Colonic mucosa (tissue), 4 donors: Measurements from ENCODE around the gene PTPRM. TPM values are rescaled to one million over a fixed set of nuclear protein-coding genes. Genes with fewer than 3 reads are reported as not detected.

Experiments
- DNase-seq: peaks from one replicate; pipeline ENCODE4 v3.0.0-alpha.2; 2020
- H3K27ac ChIP-seq: fragments of 200-600 bp; one replicate; pipeline ENCODE4 v1.8.0; 2021
- H3K27me3 ChIP-seq: fragments of 200-600 bp; one replicate; pipeline ENCODE4 v1.8.0; 2021
- H3K36me3 ChIP-seq: fragments of 200-600 bp; one replicate; pipeline ENCODE4 v1.8.0; 2021
- H3K4me1 ChIP-seq: fragments of 200-600 bp; one replicate; pipeline ENCODE4 v1.8.0; 2021; ENCODE audit warnings: mild to moderate bottlenecking
- H3K4me3 ChIP-seq: fragments of 200-600 bp; one replicate; pipeline ENCODE4 v1.8.0; 2021
- H3K9ac ChIP-seq, 2 donors: one replicate each; pipeline ENCODE4 v1.7.0; 2013; ENCODE audit warnings: control low read depth in 2 of 2, low read depth in 2 of 2, low read length in 2 of 2
- H3K9me3 ChIP-seq: fragments of 200-600 bp; one replicate; pipeline ENCODE4 v1.8.0; 2021
- intact Hi-C: fragments of 100-400 bp; cut with DNase I; formaldehyde crosslinking; loops from one replicate; pipeline ENCODE4 v1.14.1; 2022
- total RNA-seq, 2 donors: library from RNA; stranded (reverse); fragmentation: NEBNext Ultra II Directional in 1 of 2; extraction: Animal tissue kit (Norgen Biotek cat#: 25700) in 1 of 2; gene quantifications; one replicate each; pipeline ENCODE4 v1.2.1, GENCODE V29; 2021
- TF ChIP-seq, protein P1 (sequence below): fragments of 200-600 bp; IDR thresholded peaks from one replicate; pipeline ENCODE4 v1.8.0; 2022; ENCODE audit warnings: antibody characterized with exemption, mild to moderate bottlenecking
- donor health status: healthy.
- donor health status: DM: no; HTN: no; CAD: no.
- donor health status: DM: no; HTN: no; CAD: no.

Gene PTPRM
- total RNA-seq, 2 donors from 2014 or later: 8.1 to 13.9 TPM

DNA sequence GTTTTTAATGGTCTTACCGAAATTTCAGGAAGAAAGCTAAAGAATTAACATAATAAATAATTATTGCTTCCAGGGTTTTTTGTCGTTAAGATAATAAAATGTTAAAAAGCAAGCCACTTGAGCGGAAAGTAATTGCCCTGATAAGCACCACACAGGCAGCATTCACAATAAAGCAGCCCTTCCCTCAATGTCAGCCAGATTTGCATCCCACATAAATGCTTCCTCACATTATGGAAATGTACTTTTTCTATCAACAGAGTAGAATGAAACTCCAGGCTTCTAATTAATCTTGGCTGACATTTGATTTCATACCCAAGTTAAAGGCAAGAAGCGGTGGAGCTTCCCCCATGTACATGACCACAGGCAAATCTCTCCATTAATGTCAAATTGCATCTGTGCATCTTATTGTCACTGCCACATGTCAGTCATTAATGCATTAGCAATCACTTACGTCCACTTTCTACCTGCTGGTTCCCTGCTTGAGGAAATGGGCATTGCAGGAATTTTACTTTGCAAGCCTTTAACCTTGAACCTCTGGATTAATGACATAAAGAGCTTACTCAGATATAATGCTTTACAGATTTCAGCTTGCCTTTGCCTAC is 26.2 kb downstream of the PTPRM start:
- H3K4me3 ChIP-seq: no peak overlapping the region

DNA sequence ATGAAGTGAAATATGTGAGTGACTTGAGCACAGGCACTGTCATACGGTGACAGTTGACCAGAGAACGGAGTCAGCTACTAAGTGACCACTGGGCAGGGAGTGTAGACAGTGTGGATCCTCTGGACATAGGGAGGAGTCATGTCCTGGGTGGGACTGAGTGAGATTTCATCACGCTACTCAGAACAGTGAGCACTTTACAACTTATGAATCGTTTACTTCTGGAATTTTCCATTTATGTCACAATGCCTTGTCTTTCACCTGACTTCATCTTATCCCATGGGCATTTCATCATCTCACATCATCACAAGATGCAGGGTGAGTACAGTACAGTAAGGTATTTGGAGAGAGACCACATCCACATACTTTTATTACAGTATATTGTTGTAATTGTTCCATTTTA is 29.0 kb downstream of the PTPRM start:
- Histone ChIP-seq H3K4me3 (no peak overlapping the region), H3K9me3 (no peaks in the 10 kb centered on the region), H3K27ac (no peak overlapping the region), H3K36me3 (no peaks in the 10 kb centered on the region), H3K4me1 (no peaks in the 10 kb centered on the region), H3K27me3 (no peaks in the 10 kb centered on the region), H3K9ac (no peak overlapping the region)
- TF ChIP-seq, protein P1, sequence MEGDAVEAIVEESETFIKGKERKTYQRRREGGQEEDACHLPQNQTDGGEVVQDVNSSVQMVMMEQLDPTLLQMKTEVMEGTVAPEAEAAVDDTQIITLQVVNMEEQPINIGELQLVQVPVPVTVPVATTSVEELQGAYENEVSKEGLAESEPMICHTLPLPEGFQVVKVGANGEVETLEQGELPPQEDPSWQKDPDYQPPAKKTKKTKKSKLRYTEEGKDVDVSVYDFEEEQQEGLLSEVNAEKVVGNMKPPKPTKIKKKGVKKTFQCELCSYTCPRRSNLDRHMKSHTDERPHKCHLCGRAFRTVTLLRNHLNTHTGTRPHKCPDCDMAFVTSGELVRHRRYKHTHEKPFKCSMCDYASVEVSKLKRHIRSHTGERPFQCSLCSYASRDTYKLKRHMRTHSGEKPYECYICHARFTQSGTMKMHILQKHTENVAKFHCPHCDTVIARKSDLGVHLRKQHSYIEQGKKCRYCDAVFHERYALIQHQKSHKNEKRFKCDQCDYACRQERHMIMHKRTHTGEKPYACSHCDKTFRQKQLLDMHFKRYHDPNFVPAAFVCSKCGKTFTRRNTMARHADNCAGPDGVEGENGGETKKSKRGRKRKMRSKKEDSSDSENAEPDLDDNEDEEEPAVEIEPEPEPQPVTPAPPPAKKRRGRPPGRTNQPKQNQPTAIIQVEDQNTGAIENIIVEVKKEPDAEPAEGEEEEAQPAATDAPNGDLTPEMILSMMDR: no peak
- DNase-seq: no peak
- intact Hi-C loops: no loop called here

More for the DNA sequence above, 26.2 kb downstream of the PTPRM start:
- no peak overlapping the region for H3K9ac ChIP-seq
- no peak for DNase-seq
- no peaks in the 10 kb centered on the region for H3K4me1 ChIP-seq
- H3K27ac ChIP-seq: no peak overlapping the region
- intact Hi-C loops: no loop called here
- H3K36me3 ChIP-seq: no peaks in the 10 kb centered on the region
- no peaks in the 10 kb centered on the region for H3K9me3 ChIP-seq
- TF ChIP-seq, protein P1: no peak
- no peaks in the 10 kb centered on the region for H3K27me3 ChIP-seq

DNA sequence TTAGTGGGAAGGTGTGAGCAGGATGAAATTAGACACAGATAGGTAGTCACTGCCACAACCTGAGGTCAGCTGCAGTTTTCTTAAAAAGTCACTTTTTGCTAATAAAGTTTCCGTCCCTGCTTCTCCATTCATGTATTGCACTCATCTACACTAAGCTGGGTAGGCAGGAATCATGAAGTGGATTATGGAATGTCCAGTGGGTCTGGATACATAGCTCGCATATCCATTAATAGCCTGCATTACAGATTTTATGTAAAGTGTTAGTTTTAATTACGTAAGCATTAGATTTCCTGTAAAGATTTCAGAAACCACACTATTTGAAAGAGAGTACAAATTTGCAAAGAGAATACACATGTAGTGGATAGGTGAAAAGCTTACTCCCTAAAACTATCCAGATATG is 30.4 kb downstream of the PTPRM start:
- Histone ChIP-seq H3K9me3 (no peaks in the 10 kb centered on the region), H3K36me3 (no peaks in the 10 kb centered on the region), H3K4me1 (no peaks in the 10 kb centered on the region), H3K9ac (no peak overlapping the region), H3K27ac (no peak overlapping the region), H3K4me3 (no peak overlapping the region), H3K27me3 (no peaks in the 10 kb centered on the region)
- intact Hi-C loops: no loop called here
- TF ChIP-seq, protein P1: no peak
- DNase-seq: no peak

DNA sequence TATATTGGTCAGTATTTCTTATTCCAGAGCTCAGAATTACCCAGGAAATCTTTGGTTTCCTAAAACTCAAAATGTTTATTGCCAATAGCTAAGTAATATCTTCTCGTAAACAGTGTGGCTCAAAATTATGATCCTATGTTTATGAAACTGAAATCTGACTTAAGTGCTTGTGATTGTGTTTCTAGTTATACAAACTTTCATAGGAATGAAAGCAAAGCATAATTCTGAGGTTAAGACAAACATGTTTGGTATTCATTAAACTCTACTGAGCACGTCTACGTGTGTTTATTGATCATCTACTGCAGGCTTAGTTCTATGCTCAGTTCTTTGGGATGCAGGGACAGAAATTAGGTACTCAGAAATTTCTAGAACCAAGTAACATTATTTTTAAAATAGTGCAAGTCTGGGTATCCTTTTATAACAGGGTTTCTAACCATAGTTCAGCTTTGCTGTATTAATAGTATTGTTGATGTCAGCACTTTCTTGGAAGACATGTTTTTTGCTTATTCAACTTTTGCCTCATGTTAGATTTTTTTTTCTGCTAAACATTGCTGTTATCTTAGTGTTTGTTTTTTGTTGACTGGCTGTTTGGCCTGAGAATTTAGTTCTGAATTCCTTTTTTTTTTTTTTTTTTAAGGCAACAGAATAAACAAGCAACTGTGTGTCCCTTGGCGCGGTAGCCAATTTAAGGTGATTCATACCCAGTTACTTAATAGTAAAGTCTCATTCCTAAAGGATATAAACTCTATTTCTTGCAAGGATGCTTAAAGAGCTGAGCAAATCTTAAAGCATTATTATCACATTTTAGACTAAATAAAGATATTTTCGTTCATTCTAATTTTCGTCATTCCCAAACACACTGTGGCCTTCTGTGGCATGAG is 31.3 kb downstream of the PTPRM start:
- no peaks in the 10 kb centered on the region for H3K4me1 ChIP-seq
- H3K9me3 ChIP-seq: no peaks in the 10 kb centered on the region
- no peak overlapping the region for H3K27ac ChIP-seq
- no peaks in the 10 kb centered on the region for H3K27me3 ChIP-seq
- no peaks in the 10 kb centered on the region for H3K36me3 ChIP-seq
- TF ChIP-seq, protein P1: no peak
- no peak overlapping the region for H3K9ac ChIP-seq
- no peak for DNase-seq
- intact Hi-C loops: no loop called here
- no peak overlapping the region for H3K4me3 ChIP-seq

DNA sequence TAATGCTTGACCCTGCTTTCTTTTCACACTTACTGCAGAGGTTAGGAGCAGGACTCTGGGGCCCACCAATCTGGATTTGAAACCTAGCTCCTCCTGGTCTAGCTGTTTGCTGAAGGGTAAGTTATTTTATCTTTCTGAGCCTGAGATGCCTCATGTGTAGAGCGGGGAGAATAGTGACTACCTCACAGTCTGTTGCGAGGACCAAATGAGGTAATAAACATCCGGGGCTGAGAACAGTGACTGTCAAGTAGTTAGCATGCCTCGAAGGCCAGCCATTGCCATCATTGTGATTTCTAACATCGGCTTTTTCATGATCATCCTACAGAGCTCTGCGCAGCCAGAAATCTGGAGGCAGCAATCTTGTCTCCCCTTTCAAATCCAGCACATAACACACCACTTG is 32.9 kb downstream of the PTPRM start:
- TF ChIP-seq, protein P1: no peak
- H3K36me3 ChIP-seq: no peaks in the 10 kb centered on the region
- no peaks in the 10 kb centered on the region for H3K27me3 ChIP-seq
- intact Hi-C loops: no loop called here
- H3K4me3 ChIP-seq: no peak overlapping the region
- no peak for DNase-seq
- H3K9me3 ChIP-seq: no peaks in the 10 kb centered on the region
- H3K27ac ChIP-seq: no peak overlapping the region
- H3K4me1 ChIP-seq: no peaks in the 10 kb centered on the region
- no peak overlapping the region for H3K9ac ChIP-seq
